NCI-H82 treated with DMSO at 0.1 percent for 48 hours (cell line): Measurements from ENCODE around the gene NFIX.

ENCODE experiments used
- DNase-seq: peaks from one replicate; lab custom pipeline; 2025; ENCODE audit not compliant: unreplicated experiment; lab: John Stamatoyannopoulos, UW

NFIX gene

DNA sequence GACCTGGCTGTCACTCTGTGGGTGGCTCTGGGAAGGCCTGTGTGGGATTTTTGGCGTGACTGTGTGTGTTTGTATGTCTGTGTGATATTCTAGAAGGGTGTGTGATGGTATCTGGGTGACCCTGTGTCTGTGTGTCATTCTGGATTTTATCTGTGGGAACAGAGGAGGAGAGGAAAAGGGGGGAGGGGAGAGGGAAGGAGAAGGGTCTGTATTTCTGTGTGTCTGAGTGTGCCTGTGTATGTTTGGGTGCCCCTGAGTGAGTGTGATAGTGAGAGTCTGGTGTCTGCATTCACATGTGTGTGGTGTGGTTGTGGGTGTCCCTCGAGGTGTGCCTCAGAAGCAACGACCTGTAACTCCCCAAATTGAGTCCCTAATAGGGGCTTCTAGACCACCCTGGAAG lies 8.1 kb upstream of the NFIX start:
- DNase-seq = no peak

- no peak for DNase-seq
Measured at GRCh38 chr19:12987781-12988180, 7.5 kb upstream of the NFIX start.

- no peak for DNase-seq
Measured at GRCh38 chr19:12990431-12990830, 4.8 kb upstream of the NFIX start.

DNA sequence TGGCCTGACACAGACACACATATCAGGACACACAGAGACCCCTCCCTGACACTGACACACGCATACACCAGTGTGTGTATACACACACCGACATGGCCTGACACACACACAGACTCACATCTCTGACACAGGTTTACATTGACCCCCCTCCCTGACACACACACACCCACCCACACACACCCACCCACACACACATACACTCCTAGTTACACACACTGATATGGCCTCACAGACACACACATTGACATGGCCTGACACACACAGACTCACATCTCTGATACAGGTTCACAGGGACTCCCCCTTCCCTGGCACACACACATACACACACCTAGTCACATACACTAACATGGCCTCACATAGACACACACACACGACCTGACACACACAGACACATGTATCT lies 4.4 kb upstream of the NFIX start:
- DNase-seq = no peak

GRCh38 chr19:12991296-12991695 lies 4.0 kb upstream of the NFIX start:
- DNase-seq = no peak

DNA sequence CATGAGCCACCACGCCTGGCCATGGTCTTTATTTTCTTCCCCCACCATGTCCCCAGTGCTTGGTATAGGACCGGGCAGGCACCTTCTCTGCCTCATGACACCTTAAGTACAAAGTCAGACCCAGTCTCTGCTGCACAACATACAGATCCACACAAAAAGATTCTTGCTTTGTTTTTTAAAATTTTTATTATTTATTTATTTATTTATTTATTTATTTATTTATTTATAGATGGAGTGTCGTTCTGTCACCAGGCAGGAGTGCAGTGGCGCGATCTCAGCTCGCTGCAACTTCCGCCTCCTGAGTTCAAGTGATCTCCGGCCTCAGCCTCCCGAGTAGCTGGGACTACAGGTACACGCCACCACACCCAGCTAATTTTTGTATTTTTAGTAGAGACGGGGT lies 2.5 kb upstream of the NFIX start:
- DNase-seq = no peak

DNA sequence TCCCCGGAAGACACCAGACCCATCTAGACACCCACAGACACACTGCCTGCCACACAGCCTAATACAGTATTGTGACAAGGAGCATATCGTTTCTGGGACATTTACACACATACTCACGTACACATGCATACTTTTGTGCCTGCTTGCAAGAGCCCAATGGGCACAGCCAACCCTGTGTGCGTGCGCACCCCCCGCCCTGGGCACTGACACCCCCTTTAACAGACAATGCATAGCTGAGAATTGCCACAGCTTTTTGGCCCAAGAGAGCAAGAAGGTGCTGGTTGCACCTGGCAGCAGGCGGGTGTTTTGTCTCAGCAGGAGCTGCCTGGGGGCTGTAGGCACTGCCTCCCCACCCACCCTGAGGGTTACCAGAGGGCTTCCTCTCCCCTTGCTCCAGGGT lies 1.7 kb upstream of the NFIX start:
- DNase-seq = no peak

DNA sequence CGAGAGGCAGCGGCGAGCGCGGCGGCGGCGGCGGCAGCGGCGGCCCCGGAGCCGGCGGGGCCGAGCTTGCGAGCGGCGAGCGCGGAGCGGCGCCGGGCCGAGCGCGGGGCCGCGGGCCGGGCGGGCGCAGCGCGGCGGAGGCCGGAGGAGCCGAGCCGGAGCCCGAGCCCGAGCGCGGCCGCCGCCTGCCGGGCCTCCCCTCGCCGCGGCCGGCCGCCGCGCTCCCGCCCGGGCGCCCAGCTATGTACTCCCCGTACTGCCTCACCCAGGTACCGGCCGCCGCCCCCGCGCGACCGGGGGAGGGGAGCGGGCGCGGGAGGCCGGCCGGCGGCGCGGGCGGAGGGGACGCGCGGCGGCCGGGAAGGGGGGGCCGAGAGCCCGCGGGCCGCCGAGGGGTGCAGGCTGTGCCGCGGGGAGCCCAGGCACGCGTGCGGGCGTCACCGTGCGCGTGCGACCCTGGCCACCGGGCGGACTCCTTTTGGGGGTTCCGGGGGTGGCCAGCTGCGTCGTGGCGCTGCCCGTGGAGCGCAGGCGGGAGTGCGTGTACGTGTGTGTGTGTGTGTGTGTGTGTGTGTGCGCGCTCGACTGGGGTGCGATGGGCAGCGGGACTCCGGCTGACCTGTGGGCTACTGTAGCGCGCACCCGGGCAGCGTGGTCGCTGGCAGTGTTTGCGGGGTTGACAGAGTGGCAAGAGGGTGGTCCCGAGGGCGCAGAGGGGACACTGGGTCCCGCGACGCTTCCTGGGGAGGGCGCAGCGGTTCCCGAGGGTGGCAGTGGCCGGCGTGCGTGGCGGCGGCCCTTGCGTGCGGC lies 526 bp downstream of the NFIX start:
- no peak for DNase-seq

GRCh38 chr19:12996406-12997094 lies 1.3 kb downstream of the NFIX start:
- no peak for DNase-seq

DNA sequence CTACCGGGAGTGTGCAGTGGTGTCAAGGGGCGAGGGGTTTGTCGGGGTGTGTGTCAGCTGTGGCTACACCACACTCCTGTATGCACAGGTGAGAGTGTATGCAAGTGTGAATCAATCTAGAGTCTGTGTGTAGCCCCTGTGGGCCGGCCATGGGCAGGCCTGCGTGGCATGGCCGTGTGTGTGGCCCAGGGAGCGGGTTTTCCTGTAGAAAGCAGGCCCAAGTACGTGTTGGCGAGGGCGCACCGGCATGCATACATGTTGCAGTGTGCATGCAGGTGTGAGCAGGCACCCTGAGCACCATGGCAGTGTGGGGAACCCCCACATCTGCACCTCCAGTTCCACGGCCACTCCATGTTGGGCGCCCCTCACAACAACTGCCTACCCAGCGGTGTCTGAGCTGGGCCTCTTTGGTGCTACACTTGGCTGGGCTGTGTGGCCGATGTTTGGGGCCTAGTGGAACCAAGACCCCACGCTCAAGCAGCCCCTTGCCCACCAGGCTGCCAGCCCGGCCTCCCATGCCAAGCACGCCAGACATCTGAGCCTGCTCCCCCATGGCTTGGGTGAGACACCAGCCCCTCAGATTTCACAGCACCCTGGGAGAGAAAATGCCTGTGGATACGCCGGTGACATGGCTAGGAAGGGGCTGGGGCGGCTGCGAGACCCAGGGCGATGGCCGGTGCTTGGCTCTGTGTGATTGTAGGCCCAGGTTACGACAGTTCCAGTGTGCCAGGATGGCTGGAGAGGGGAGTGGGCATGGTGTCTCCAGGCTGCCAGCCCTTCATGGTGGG lies 2.1 kb downstream of the NFIX start:
- no peak for DNase-seq

GRCh38 chr19:12997967-12998940 lies 3.0 kb downstream of the NFIX start:
- DNase-seq = no peak

- DNase-seq = no peak
Measured at GRCh38 chr19:13001166-13001501, 5.9 kb downstream of the NFIX start.

GRCh38 chr19:13001502-13002165 lies 6.4 kb downstream of the NFIX start:
- DNase-seq = no peak

GRCh38 chr19:13002166-13002898 lies 7.1 kb downstream of the NFIX start:
- no peak for DNase-seq

DNA sequence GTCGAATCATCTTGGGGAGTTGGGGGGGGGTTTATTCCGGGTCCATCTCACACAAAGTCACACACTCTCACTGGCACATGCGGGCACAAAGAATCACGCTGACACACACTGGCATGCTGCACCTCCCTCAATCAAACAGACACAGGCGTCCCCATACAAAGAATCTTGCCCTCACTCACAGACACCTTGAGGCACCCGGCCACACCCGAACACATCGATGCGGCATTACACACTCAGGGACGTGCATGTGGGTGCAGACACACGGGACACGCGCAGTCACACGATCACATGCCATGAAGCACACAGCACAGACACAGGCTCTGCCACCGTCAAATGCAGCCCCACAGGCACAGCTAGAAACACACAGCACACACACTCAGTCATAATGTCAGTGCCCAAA lies 7.8 kb downstream of the NFIX start:
- DNase-seq = no peak

DNA sequence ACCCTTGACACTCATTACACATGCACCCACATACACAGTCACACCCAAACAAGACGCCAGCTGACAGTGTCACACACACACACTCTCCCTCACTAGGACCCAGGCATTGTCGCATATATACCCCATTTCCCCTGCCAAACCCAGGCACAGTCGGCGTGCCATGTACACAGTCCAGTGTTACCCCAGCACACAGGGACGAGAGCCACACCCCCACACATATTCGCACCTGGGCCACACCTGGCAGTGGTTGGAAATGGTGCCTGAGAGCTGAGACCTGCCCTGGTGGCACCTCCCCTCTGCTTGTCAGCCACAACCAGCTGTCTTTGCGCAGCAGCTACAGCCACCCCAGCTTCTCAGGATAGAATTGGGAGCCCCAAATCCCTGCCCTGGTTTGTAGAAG lies 9.0 kb downstream of the NFIX start:
- no peak for DNase-seq

DNA sequence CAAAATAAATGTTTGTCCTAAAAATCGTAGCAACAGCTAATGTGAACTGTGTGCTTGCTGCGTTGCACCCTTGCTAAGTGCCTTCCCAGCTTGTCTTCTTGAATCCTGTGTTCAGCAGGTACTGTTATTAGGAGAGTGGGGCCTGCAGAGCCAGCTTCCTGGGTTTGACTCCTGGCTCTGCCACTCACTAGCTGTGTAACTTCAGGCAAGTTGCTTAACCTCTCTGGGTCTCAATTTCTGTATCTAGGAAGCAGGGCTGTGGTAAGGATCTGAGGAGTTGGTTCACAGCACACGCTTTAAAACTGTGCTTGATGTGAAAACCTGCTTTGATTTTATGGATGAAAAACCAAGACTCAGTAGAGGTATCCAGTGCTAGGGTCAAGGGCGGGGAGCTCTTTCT lies 10.0 kb downstream of the NFIX start:
- no peak for DNase-seq

DNA sequence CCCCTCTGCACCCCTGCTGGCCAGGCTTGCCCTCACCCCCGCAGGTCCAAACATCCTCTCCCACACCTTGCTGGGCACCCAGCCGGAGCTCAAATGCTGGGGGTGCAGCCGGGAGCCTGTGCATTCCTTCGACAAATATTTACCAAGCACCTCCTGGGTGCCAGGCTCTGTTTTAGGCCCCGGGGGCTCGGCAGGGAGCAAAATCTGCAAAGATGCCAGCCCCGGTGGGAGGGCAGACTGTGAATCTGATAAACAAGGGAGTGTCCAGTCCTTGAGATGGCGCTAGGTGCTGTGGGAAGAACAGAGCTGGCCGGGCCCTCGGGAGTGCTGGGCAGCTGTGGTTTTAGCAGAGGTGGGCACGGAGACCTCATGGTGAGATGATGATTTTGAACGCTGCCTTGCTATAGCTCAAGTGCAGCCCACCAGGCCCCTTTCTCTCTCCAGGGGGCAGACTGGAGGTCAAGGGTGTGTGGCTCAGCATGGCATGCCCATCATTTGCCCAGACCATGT lies 10.6 kb downstream of the NFIX start:
- DNase-seq = no peak
